HuH-7 (cell line): ENCODE data around the gene OR52N5.

Experiments
- DNase-seq: peaks from one replicate; pipeline ENCODE4 v3.0.0; 2011; ENCODE audit warnings: low spot score

OR52N5 gene

GRCh38 chr11:5783255-5783654 lies at the start of gene OR52N5:
Gene OR52N5, minus strand, starts transcription at chr11:5783355. Its CDS starts 4,721 bp downstream, at chr11:5778634.
- DNase-seq: no peak

- no peak for DNase-seq
These were observed 48.2 kb upstream of the OR52N5 start for GRCh38 chr11:5831196-5831829.

GRCh38 chr11:5818245-5818886 lies 35.2 kb upstream of the OR52N5 start:
- DNase-seq: no peak

- no peak for DNase-seq
These were observed 32.4 kb upstream of the OR52N5 start for GRCh38 chr11:5815534-5815933.

GRCh38 chr11:5809905-5810795 lies 27.0 kb upstream of the OR52N5 start:
- no peak for DNase-seq

GRCh38 chr11:5809122-5809519 lies 26.0 kb upstream of the OR52N5 start:
- no peak for DNase-seq

GRCh38 chr11:5808500-5809121 lies 25.5 kb upstream of the OR52N5 start, which contains the start of gene OR52N2:
Gene OR52N2, plus strand, starts transcription at chr11:5808924. Its CDS starts 11,412 bp downstream, at chr11:5820336.
- peak; percentile 36 for DNase-seq

GRCh38 chr11:5807580-5807979 lies 24.4 kb upstream of the OR52N5 start:
- DNase-seq: no peak

- DNase-seq: no peak
These were observed 20.8 kb upstream of the OR52N5 start for GRCh38 chr11:5803982-5804381.

- no peak for DNase-seq
These were observed 13.4 kb upstream of the OR52N5 start for GRCh38 chr11:5796541-5796940.

- no peak for DNase-seq
These were observed 8.0 kb upstream of the OR52N5 start, which contains the start of gene OR52N1 for GRCh38 chr11:5791165-5791564. Gene OR52N1, minus strand, starts transcription at chr11:5791265. Its CDS starts 2,449 bp downstream, at chr11:5788816.

GRCh38 chr11:5767056-5767455 lies 16.1 kb downstream of the OR52N5 start:
- no peak for DNase-seq

- DNase-seq: no peak
These were observed 29.2 kb downstream of the OR52N5 start, which contains the start of gene OR52N4 for GRCh38 chr11:5753943-5754342. Gene OR52N4, plus strand, starts transcription at chr11:5754243. Its CDS starts 498 bp downstream, at chr11:5754741.

GRCh38 chr11:5749836-5750235 lies 33.3 kb downstream of the OR52N5 start:
- no peak for DNase-seq

GRCh38 chr11:5746614-5747013 lies 36.5 kb downstream of the OR52N5 start:
- DNase-seq: no peak

- no peak for DNase-seq
These were observed 44.7 kb downstream of the OR52N5 start for GRCh38 chr11:5738431-5738830.

- DNase-seq: no peak
These were observed 45.3 kb downstream of the OR52N5 start for GRCh38 chr11:5737670-5738392.

- no peak for DNase-seq
These were observed 46.1 kb downstream of the OR52N5 start for GRCh38 chr11:5737091-5737490.

GRCh38 chr11:5736396-5736795 lies 46.8 kb downstream of the OR52N5 start, which contains the start of gene OR56B1:
Gene OR56B1, plus strand, starts transcription at chr11:5736448. Its CDS starts 69 bp downstream, at chr11:5736517.
- no peak for DNase-seq

GRCh38 chr11:5727691-5728090 lies 55.5 kb downstream of the OR52N5 start:
- no peak for DNase-seq

GRCh38 chr11:5726351-5726750 lies 56.8 kb downstream of the OR52N5 start:
- DNase-seq: no peak
